COLO668 (cell line): ENCODE results near the gene TBX1.

Experiments
- DNase-seq: peaks from one replicate; lab custom pipeline; 2025; ENCODE audit not compliant: unreplicated experiment; lab: John Stamatoyannopoulos, UW

TBX1 gene

DNA sequence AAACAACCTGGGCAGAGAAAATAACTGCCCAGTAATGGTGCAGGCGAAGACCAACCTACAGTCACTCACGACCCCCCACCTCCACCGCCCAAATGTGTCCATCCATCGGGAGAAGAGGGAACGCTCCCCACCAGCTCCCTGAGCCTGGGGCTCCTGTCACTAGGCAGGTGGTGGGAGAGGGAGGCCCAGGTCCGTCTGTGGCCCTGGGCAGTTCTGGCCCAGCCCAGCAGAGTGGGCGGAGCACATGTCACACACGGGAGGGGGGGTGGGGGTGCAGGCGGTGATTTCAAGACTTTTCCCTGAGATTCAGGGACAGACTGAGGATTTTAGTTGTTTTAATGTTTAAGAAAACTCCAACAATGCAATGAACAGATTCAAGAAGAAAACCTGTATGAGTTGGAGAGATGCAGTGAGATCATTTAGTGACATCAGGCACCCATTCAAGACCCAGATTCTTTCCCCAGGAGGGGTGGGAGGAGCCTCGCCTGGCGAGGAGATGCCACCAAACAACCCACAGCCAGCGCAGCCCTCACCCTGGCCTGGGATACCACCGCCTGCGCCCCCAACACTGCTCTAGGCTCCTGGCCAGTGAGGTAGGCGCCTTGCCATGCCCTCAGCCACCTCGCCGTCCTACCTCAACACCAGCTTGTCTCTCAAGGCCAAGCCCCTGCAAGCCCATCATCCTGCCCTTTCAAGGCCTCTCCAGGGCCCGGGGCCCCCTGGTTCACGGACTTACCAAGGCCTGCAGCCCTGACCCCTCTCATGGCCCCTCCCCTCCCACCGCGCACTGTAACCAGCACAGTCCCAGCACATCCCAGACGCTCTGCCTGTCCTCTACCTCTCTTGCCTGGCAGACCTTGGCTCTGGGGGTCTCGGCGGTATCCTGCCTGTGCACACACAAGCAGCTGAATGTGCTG is 36.8 kb downstream of the TBX1 start:
- no peak for DNase-seq

DNA sequence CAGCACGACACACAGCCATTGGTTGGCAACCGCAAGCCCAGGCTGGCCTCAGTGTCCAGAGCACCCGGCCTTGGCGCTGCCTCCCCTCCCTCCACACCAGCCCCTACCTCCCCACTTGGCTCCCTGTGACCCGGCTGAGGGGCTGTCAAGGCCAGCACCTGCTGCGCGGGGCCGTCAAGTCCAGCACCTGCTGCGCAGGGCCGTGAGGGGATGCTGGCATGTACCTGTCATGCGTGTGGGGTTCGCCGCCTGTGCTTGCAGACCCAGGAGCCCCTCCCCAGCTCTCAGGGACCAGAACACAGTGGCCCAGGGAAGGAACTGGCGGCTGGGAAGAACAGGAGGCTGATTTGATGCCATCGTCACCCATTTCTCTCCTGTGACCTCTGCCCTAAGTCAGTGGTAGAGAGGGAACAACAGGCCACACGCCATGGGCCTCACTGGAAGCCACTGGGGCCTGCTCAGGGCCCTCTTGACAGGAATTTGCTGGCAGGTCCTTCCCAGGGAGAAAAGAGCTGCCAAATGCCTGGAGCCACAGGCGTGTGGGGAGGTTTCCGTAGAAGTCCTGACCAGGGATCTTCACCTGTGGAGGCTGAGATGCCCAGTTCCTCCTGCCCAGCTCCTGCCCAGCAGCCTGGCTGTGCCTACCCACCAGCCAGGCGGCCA is 37.6 kb downstream of the TBX1 start:
- no peak for DNase-seq

DNA sequence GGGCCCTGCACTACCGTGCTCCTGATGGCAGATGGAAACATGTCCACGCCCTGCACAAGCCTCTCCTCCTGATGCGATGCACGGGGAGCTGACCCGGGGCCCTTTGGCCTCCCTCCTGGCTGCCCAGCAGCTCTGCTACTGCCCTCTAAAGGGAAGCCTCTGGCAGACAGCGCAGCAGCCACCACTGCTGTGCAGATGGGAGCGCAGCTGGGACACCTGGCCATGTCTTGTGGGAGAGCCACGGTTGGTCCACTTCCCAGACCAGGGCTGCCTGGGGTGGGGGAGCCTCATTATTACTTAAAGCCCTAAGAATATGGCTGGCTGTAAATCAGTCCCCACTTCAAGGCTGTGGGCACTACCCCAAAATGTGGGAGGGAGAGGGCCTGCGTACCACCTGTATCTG is 38.3 kb downstream of the TBX1 start:
- no peak for DNase-seq

DNA sequence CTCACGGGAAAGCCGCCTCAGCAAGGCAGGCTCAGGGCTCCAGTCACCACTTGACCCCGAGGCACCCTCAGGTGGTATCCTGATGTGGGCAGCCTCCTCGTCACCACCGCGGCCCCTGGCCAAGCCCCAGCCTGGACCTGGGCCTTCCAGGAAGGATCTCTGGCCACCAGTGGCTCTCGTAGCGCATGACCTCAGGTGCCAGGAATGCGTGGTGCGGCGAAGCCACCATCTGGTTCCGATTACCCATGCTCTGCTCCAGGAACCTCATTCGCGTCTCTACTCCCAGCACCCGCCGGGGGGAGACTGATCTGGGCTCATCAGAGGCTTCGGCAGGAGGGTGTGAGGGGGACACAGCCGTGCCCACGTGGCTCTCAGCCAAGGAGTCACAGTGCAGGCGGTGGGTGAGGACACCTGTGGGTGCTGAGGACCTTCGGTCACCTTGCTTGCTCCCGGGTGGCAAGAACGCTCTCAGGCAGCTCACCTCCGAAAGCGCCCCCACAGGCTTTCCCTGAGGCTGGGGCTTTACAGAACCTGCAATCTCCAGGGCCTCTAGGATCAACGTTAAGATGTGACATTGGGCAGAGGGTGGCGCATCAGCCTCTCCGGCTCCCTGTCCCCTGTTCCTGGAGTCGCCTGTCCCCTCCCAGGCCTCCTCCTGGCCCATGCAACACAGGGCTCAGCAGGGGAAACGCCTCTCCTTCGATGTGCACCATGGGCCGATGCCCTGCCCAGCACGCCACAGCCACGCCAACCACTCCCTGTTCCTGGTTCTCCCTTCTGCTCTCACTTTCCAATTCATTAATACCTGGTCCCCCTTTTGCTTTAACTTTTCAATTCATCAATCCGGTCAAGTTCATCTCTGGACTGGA is 39.0 kb downstream of the TBX1 start:
- no peak for DNase-seq

DNA sequence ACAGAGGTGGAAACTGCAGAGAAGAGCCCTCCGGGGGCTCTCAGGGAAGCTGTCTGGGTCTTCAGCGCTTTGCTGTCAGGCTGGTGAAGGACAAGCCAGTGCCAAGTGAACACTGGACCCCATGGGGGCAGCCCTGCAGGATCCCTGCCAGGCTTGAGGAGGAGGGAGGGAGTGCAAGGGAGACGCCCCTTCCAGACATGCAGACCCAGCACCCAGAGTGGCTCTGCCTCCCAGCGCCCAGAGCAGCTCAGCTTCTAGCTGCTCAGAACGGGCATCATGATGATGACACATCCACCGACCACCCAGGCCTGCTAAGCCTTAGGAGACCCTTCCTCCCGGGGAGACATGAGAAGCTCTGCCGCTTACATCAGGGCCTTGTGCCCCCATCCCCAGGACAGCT is 39.7 kb downstream of the TBX1 start:
- no peak for DNase-seq

DNA sequence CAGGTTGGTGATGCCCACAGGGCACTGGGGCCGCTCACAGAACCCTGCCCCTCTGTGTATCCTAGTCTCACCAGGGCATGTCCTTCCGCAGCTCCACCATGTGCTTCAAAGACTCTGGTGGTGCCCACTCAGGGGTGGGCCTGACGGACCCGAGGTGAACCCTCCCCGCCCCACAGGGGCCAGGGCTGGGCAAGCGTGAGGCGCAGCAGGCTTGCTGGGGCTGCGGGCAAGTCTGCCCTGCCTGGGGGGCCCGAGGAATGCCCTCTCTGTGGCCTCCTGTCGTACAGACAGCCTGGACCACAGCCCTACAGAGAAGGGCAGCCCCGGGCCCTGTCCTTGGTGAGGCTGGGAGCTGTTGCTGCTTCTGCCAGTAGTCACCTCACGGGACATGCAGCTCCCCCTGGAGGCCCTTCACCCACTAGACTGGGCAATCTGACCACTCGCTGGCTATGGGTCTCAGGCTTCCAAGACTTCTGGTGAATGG is 40.2 kb downstream of the TBX1 start:
- DNase-seq: no peak

DNA sequence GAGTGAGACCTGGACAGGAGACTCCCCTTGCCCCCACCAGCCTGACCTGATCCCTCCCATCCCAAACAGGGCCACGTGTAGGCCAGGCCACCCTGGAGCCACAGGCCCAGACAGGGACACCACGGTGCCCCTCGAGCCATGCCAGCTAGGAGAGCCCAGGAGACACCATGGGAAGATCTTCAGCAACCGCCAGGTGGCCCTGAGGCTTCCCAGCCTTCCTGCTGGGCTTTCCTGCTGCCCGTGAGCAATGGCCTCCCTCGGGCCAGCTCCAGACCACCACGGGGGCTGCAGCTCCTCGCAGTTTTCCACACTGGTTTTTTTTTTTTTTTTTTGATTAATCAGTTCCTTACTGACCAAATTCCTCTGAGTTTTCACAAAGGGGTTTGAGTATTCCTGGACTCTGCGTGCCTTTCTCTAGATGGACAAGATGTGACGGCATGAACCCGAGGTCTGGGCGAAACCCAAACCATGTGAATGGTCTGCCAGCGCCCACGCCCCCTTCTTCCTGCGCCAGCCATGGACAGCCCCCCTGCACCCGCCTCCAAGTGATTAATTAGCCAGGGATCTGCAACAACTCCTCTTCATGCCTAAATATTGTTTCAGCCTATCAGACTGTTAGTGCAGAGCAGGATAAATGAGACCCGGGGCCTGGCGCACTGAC is 40.9 kb downstream of the TBX1 start:
- no peak for DNase-seq

DNA sequence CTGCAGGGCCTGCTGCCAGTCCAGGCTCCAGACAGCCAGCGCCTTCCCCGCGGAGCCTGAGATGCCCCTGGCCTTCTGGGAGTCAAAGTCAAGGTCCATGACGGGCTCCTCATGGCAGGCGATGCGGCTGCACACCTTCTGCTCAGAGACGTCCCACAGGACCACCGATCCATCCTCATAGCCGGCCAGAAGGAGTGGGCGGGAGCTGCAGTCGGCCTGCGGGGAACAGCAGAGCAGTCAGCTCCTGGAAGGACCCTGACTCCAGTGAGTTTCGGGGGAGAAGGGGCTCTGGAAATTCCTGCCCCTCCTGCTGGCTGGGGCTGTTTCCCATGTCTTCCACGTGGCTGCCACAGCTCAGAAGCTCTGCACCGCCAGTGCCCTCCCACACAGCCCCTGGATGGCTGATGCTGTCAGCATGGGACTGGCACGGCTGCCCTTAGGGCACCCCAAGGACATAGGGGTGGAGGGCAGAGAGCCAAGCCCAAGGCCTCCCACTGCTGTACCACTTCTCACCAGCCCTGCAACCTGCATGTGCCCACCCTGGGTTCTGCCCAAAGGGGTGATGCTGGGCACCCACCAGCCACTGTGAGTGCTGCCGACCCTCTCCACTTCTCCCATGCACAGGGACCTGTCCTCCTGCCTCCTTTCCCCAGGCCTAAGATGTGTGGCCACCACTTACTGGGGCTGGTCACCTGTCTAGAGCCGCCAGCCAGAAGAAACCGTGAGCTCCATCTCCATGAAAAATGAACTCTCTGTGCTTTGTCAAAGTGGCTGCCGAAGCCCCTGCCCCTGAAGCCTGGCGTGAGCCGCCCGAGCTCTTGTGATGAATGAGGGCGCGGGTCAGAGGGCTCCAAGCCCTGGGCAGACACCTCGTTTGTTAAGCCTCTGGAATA is 41.7 kb downstream of the TBX1 start:
- DNase-seq: no peak

DNA sequence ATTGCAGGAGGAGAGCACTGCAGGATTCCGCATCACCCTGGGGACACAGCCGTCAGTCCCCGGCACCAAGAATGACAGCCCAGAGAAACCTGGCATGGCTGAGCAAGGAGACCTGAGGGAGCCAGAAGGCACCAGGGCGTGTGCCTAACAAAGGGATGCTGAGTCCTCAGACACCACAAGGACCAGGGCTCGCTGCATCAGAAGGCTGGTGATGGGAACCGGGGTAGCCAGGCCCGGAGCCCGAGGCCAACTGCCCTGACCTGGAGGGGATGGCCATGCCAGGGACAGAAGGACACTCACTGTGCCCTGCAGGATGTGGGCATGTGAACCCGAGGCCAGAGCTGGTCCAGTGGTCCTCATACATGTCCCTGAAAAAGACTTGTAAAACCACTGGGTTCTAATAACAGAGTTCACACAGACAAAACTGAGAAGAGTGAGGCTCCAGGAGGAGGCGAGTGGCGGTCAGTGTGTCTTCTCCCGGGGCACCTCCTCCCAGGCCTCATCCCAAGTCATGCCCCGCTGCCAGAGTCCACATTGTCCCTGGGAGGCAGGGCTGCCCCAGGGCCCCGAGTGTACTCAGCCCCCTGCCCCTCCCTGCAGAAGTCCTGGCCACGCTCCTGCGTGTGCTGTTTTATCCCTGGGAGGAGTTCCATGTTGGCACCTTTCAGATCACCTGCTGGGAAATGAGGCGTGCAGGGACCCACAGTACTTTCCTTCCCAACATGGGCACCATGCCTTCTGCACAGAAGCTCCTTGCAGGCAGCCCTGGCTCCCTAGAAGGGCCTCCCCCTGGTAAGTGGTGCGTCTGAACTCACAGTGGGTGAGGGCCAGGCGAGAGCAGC is 42.5 kb downstream of the TBX1 start:
- no peak for DNase-seq

DNA sequence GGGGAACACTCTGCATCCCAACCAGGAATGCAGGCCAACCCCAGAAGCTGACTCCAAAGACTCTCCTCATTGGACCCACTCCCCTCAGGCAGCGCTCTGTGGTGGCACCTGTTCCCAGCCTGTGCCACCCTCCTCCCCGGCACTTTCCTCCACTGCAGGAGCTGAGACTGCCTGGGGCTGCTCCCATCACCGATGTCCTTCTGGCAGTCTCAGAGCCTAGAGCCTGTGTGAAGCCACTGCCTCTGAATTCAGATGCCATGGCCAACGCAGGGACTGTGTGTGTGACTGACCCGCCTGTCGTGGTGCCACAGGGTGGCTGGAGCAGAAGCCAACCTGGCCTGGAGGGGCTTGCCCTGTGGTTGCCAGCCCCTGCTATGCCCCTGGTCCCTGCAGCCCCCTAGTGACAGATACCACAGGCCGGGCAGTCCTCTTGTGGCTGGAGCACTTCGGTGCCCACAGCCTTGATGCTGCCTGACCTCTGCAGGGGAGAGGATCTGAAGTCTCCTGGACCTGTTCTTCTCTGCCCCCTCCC is 43.2 kb downstream of the TBX1 start:
- DNase-seq: no peak

DNA sequence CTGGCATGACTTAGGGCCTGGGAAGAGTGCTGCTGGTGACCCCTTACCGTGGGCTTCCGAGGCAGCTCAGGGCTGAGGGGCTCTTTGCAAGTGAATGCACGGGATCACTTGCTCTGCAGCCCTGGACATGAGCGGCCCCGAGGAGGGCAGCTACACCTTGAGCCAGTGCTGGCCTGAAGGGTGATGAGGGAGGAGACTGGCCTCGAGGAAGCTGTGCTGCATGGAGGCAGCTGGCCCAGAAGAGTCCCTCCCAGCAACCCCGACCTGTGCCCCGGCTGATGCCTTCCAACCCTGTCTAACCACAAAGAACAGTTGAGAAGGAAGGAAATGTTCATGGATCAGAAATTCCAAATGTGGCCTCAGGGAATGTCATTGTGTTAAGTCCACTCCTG is 45.2 kb downstream of the TBX1 start:
- no peak for DNase-seq

DNA sequence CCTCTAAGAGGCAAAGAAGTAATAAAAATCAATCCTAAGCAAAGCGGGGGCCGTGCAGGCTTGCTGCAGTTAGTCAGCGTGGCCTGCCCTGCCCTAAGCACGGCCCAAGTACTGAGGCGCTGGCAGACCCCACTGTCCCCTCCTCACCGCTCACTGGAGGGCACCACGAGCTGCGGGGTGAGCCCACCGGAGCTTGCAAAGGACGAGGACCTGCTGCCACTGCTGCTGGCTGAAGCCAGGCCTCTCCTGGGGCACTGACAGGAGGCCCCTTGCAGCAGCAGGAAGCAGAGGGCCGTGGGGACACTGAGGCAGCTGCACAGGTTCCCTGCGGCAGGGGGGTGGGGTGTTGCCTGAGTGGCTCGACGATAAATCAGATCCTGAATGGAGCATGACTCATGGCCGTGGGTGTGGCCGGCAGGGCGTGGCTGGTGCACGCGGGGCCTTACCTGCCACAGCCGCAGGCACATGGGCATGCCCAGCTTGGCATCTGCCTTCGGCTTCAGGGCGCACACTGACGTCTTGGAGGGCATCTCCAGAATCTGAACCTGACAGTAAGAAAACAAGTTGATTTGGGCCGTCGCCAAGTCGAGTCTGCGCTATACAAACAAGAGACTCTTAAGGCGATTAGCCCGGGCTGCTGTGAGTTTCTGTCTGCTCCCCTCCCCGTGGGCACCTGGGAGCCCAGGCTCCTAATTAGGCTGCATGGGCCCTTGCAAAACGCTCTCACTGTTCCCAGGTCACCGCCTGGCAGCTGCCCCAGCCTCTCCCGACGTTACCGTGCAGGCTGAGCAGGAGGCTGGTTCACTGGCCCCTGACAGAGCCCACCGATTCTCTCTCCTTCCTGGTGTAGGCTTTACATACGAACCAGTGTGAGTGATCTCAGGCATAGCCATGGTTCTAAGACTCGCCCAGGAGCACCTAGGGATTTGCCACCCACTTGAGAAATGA is 45.9 kb downstream of the TBX1 start:
- DNase-seq: peak; percentile 75

DNA sequence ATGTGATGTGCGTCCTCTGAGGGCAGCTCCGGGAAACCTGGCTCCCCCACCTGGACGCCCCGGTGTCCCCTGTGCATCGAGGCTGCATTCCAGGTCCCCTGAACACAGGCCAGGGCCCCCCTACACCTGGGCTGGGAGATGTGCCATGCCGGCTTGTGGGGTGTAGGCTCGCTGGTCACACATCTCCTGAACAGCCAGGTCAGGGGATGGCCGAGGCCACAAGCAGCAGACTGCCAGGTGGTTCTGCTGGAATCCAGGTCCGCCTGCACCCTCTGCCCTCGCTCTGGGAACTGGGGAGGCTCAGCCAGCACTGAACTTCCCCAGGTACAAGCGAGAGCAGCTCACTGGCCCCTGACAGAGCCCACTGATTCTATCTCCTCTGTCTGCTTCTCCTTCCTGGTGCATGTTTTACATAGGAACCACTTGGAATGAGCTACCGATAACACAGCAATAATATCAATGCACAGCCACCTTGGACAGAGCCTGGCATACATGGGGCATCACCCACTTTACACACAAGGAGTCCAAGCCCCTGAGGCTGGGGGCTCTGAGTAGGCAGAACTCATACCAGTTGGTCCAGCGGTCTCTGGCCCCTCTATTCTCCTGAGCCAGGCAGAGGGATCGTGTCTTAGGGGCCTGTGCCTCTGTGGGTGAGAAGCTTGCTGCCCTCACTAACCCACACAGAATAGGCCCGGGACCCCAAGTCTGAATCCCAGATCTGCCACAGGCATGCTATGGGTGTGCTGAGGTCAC is 46.8 kb downstream of the TBX1 start:
- DNase-seq: no peak

DNA sequence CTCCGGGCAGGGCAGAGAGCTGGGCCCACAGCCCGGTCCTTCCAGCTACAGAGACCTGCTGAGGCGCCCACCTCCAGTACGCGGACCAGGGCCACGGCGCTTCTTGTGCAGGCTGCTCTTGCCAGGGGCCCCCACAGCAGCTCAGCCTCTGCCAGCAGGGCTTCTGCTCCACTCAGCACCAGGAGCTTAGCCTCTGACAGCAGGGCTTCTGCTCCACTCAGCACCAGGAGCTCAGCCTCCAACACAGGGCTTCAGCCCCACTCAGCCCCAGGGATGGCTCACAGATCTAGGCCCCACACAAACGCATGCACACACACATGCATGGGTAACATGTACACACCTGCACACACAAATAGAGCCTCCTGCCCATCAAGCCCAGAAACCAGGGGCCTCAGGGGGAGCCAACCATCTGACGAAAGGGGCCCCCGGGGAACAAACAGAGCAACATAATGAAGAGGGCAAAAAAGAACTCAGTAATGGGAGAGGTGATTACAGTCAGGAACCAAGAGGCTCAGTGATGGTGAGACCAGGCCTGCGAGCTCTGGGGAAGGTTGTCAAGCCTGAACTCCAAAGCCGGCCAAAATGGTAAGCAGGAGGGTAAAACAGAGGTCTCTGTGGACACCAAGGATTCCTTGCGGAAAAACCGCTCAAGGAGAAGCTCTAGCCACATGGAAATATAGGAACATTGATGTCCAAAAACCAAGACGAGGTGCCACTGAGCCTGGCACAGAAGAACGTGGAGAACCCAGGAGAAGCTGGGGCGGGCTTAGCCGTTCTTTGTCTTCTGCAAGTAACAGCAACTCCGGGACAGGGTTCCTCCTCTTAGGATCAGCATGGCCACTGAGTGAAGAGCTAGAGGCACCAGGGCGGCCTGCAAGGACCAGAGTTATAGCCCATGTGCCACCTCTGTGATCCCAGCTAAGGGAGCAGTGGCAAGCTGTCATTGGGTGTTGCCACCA is 47.6 kb downstream of the TBX1 start:
- no peak for DNase-seq

DNA sequence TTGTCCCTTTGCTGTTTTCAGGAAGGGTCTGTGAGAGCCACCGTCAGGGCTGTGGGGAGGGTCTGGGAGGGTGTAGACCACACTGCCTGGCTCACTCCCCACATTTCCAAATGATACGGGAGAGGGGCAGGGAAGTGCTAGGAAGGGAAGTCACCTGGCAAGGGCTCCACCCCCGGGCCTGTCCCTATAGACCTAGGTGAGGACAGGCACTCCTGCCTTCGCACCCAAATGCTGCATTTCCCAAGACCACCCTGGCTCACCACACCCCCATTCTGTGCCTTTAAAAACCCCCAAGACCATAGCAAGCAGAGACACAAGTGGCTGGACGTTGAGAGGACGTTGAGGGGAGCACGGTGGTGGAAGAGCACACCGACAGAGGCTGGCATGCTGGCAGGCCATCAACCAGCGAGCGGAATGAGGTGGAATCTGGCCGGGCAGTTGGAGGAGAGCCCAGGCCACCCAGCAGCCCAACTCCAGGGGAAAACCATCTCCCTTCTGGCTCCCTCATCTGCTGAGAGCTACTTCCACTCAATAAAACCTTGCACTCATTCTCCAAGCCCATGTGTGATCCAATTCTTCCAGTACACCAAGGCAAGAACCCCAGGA is 48.4 kb downstream of the TBX1 start:
- no peak for DNase-seq
